HepG2 (cell line): Measurements from ENCODE around the gene GSPT1. TPM values are rescaled to one million over a fixed set of nuclear protein-coding genes. Genes with fewer than 3 reads are reported as not detected.

Experiments
- AHR ChIP-seq: IDR thresholded peaks from 2 replicates; pipeline ENCODE4 v1.6.1; 2018; ENCODE audit warnings: missing genetic modification reagents, missing compliant biosample characterization
- ATF7 ChIP-seq, 2 experiments: fragments of 450-650 bp in 1 of 2; sonication (generic) in 1 of 2; formaldehyde crosslinking in 1 of 2; IDR thresholded peaks; 2 replicates each; pipeline versions ENCODE4 v1.4.0 to v1.6.1; 2016 to 2020; ENCODE audit warnings: antibody characterized with exemption in 1 of 2, mild to moderate bottlenecking in 1 of 2, missing genetic modification reagents in 1 of 2
- IRX3 ChIP-seq: sonication (generic); formaldehyde crosslinking; IDR thresholded peaks from 2 replicates; pipeline ENCODE4 v1.8.1; 2023; ENCODE audit warnings: mild to moderate bottlenecking, low read depth, missing genetic modification reagents, borderline replicate concordance
- ISL2 ChIP-seq: sonication (generic); formaldehyde crosslinking; IDR thresholded peaks from 2 replicates; pipeline ENCODE4 v1.5.0; 2020; ENCODE audit warnings: missing genetic modification reagents
- NAIF1 ChIP-seq: sonication (generic); formaldehyde crosslinking; IDR thresholded peaks from 2 replicates; pipeline ENCODE4 v1.5.0; 2020; ENCODE audit warnings: mild to moderate bottlenecking, missing genetic modification reagents, borderline replicate concordance
- NKX3-1 ChIP-seq: sonication (generic); formaldehyde crosslinking; IDR thresholded peaks from 2 replicates; pipeline ENCODE4 v1.5.0; 2020; ENCODE audit warnings: missing genetic modification reagents
- PAX8 ChIP-seq: sonication (generic); formaldehyde crosslinking; IDR thresholded peaks from 2 replicates; pipeline ENCODE4 v1.8.0; 2022; ENCODE audit warnings: mild to moderate bottlenecking, missing genetic modification reagents, borderline replicate concordance
- PLRG1 ChIP-seq: fragments of 450-650 bp; conservative IDR thresholded peaks from 2 replicates; pipeline ENCODE4 v1.6.1; 2016
- PPARG ChIP-seq: conservative IDR thresholded peaks from 2 replicates; pipeline ENCODE4 v1.6.1; 2016; ENCODE audit warnings: missing biosample characterization, missing genetic modification reagents
- REPIN1 ChIP-seq: sonication (generic); formaldehyde crosslinking; IDR thresholded peaks from 2 replicates; pipeline ENCODE4 v1.8.0; 2022; ENCODE audit warnings: missing genetic modification reagents, low read depth, mild to moderate bottlenecking, borderline replicate concordance
- RFXAP ChIP-seq: sonication (generic); formaldehyde crosslinking; IDR thresholded peaks from 2 replicates; pipeline ENCODE4 v1.4.0; 2020; ENCODE audit warnings: missing genetic modification reagents, borderline replicate concordance
- TARDBP ChIP-seq: sonication (generic); formaldehyde crosslinking; IDR thresholded peaks from 2 replicates; pipeline ENCODE4 v1.8.0; 2022; ENCODE audit warnings: mild to moderate bottlenecking, missing genetic modification reagents
- TOPORS ChIP-seq: sonication (generic); formaldehyde crosslinking; IDR thresholded peaks from 2 replicates; pipeline ENCODE4 v1.8.0; 2023; ENCODE audit warnings: mild to moderate bottlenecking, missing genetic modification reagents
- TP53 ChIP-seq: sonication (generic); formaldehyde crosslinking; conservative IDR thresholded peaks from 2 replicates; pipeline ENCODE4 v1.4.0; 2020; ENCODE audit warnings: missing genetic modification reagents
- ZFP37 ChIP-seq: sonication (generic); formaldehyde crosslinking; IDR thresholded peaks from 2 replicates; pipeline ENCODE4 v1.4.0; 2020; ENCODE audit warnings: missing genetic modification reagents, borderline replicate concordance
- ZNF253 ChIP-seq: sonication (generic); formaldehyde crosslinking; IDR thresholded peaks from 2 replicates; pipeline ENCODE4 v1.8.0; 2022; ENCODE audit warnings: mild to moderate bottlenecking, missing genetic modification reagents, borderline replicate concordance
- ZNF326 ChIP-seq: sonication (generic); formaldehyde crosslinking; IDR thresholded peaks from 2 replicates; pipeline ENCODE4 v1.4.0; 2020; ENCODE audit warnings: missing genetic modification reagents, borderline replicate concordance
- ZNF564 ChIP-seq: sonication (generic); formaldehyde crosslinking; IDR thresholded peaks from 2 replicates; pipeline ENCODE4 v1.8.1; 2023; ENCODE audit warnings: mild to moderate bottlenecking, missing genetic modification reagents
- ZNF724P ChIP-seq: sonication (generic); formaldehyde crosslinking; IDR thresholded peaks from 2 replicates; pipeline ENCODE4 v1.8.0; 2022; ENCODE audit warnings: missing genetic modification reagents, borderline replicate concordance
- ZNF747 ChIP-seq: sonication (generic); formaldehyde crosslinking; IDR thresholded peaks from 2 replicates; pipeline ENCODE4 v1.8.1; 2023; ENCODE audit warnings: missing genetic modification reagents, mild to moderate bottlenecking, borderline replicate concordance
- ZNF749 ChIP-seq: sonication (generic); formaldehyde crosslinking; IDR thresholded peaks from 2 replicates; pipeline ENCODE4 v1.8.0; 2022; ENCODE audit warnings: mild to moderate bottlenecking, missing genetic modification reagents, moderate library complexity, borderline replicate concordance
- ZNF777 ChIP-seq: sonication (generic); formaldehyde crosslinking; IDR thresholded peaks from 2 replicates; pipeline ENCODE4 v1.4.0; 2020; ENCODE audit warnings: missing genetic modification reagents
- polyA plus RNA-seq, 8 experiments: library from polyadenylated mRNA; depleted of rRNA in 3 of 8; stranded (reverse) in 7 of 8; unstranded in 1 of 8; fragments of >200 nt; fragmentation: Illumina TruSeq in 4 of 8; extraction: Trizol in 4 of 8; gene quantifications; 2 replicates each; pipeline versions ENCODE4 v1.2.1 to v1.2.3, GENCODE V29; 2011 to 2016; ENCODE audit warnings: low read depth in 4 of 8, missing spikeins in 1 of 8, mixed read lengths in 1 of 8; ENCODE audit not compliant: insufficient read depth in 1 of 8
- total RNA-seq, 5 experiments: library from RNA; depleted of rRNA; stranded (reverse); fragments of >200 nt; fragmentation: Illumina TruSeq; extraction: Trizol; gene quantifications; 2 replicates each; pipeline ENCODE4 v1.2.3, GENCODE V29; 2016; ENCODE audit warnings: low read depth in 1 of 5
- TF ChIP-seq, protein P1 (sequence below): sonication (generic); formaldehyde crosslinking; IDR thresholded peaks from 2 replicates; pipeline ENCODE4 v1.8.1; 2023; ENCODE audit warnings: mild to moderate bottlenecking, missing genetic modification reagents, borderline replicate concordance
- TF ChIP-seq, protein P2 (sequence below): sonication (generic); formaldehyde crosslinking; IDR thresholded peaks from 2 replicates; pipeline ENCODE4 v1.4.0; 2020; ENCODE audit warnings: missing genetic modification reagents
- TF ChIP-seq, protein P3 (sequence below): IDR thresholded peaks from 2 replicates; pipeline ENCODE4 v1.6.1; 2012; ENCODE audit warnings: inconsistent platforms
- TF ChIP-seq, protein P4 (sequence below): sonication (generic); formaldehyde crosslinking; IDR thresholded peaks from 2 replicates; pipeline ENCODE4 v1.5.0; 2020; ENCODE audit warnings: missing genetic modification reagents
- TF ChIP-seq, protein P5 (sequence below): sonication (generic); formaldehyde crosslinking; IDR thresholded peaks from 2 replicates; pipeline ENCODE4 v1.8.0; 2022; ENCODE audit warnings: low read depth, missing genetic modification reagents
- TF ChIP-seq, protein P6 (sequence below): IDR thresholded peaks from 2 replicates; pipeline ENCODE4 v1.6.1; 2016; ENCODE audit warnings: low read depth, borderline replicate concordance

Gene GSPT1
- total and polyA plus RNA-seq, 2 of the 13 experiments (the other 11 are each of a cell fraction or from before 2014, with no cell fraction given) = 120 to 316 TPM

DNA sequence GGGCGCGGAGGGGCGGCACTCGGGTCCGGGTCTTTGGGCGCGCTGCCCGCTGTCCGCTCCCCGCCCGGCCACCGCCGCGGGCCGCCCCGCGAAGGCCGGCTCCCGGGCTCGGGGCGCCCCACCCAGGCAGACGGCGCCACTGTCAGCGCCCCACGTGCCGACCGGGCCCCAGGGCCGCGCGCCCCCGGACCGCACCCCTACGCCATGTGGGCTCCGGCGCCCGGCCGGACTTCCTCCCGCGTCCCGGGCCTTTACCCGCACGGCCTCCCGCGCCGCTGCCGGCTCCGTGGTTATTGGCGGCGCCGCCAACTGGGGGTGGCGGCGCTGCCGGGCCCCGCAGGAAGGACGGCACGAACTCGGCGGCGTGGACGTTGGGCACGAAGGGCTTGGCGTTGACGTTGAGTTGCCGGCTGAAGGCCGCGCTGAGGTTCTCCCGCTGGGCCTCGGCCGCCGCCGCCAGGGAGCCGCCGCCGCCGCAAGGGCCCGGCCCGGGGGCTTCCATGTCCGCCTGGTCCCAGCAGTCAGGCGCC is 577 bp downstream of the GSPT1 start (continued):
- TF ChIP-seq, protein P1, sequence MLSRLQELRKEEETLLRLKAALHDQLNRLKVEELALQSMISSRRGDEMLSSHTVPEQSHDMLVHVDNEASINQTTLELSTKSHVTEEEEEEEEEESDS (CRISPR knock-in tag) = no peak
- no peak for TF ChIP-seq NKX3-1
- TF ChIP-seq ZNF564 (CRISPR knock-in tag) = 0 out of 2 replicates have a peak, but pooled peaks have one; percentile 44
- no peak for TF ChIP-seq ISL2 (CRISPR knock-in tag)
- TF ChIP-seq ZNF749 (CRISPR knock-in tag) = no peak
- TF ChIP-seq, protein P2, sequence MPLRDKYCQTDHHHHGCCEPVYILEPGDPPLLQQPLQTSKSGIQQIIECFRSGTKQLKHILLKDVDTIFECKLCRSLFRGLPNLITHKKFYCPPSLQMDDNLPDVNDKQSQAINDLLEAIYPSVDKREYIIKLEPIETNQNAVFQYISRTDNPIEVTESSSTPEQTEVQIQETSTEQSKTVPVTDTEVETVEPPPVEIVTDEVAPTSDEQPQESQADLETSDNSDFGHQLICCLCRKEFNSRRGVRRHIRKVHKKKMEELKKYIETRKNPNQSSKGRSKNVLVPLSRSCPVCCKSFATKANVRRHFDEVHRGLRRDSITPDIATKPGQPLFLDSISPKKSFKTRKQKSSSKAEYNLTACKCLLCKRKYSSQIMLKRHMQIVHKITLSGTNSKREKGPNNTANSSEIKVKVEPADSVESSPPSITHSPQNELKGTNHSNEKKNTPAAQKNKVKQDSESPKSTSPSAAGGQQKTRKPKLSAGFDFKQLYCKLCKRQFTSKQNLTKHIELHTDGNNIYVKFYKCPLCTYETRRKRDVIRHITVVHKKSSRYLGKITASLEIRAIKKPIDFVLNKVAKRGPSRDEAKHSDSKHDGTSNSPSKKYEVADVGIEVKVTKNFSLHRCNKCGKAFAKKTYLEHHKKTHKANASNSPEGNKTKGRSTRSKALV = no peak
- TF ChIP-seq PAX8 (CRISPR knock-in tag) = 0 out of 2 replicates have a peak, but pooled peaks have one; percentile 14
- no peak for TF ChIP-seq REPIN1 (CRISPR knock-in tag)
- no peak for TF ChIP-seq ZFP37 (CRISPR knock-in tag)
- TF ChIP-seq, protein P3, sequence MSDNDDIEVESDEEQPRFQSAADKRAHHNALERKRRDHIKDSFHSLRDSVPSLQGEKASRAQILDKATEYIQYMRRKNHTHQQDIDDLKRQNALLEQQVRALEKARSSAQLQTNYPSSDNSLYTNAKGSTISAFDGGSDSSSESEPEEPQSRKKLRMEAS = peak; percentile 59
- TF ChIP-seq TP53 (CRISPR knock-in tag) = no peak
- TF ChIP-seq ATF7 (IDR thresholded peaks at IDR 0.05) = no peak
- TF ChIP-seq ATF7 (CRISPR knock-in tag; IDR thresholded peaks at IDR 0.05) = no peak
- no peak for TF ChIP-seq ZNF777
- no peak for TF ChIP-seq AHR (CRISPR knock-in tag)
- TF ChIP-seq RFXAP = no peak
- no peak for TF ChIP-seq ZNF253 (CRISPR knock-in tag)
- TF ChIP-seq, protein P4, sequence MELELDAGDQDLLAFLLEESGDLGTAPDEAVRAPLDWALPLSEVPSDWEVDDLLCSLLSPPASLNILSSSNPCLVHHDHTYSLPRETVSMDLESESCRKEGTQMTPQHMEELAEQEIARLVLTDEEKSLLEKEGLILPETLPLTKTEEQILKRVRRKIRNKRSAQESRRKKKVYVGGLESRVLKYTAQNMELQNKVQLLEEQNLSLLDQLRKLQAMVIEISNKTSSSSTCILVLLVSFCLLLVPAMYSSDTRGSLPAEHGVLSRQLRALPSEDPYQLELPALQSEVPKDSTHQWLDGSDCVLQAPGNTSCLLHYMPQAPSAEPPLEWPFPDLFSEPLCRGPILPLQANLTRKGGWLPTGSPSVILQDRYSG (CRISPR knock-in tag) = no peak
- no peak for TF ChIP-seq IRX3 (CRISPR knock-in tag)
- no peak for TF ChIP-seq PLRG1
- TF ChIP-seq ZNF747 = no peak
- no peak for TF ChIP-seq NAIF1 (CRISPR knock-in tag)
- no peak for TF ChIP-seq ZNF326 (CRISPR knock-in tag)
- no peak for TF ChIP-seq TARDBP (CRISPR knock-in tag)
- TF ChIP-seq, protein P5, sequence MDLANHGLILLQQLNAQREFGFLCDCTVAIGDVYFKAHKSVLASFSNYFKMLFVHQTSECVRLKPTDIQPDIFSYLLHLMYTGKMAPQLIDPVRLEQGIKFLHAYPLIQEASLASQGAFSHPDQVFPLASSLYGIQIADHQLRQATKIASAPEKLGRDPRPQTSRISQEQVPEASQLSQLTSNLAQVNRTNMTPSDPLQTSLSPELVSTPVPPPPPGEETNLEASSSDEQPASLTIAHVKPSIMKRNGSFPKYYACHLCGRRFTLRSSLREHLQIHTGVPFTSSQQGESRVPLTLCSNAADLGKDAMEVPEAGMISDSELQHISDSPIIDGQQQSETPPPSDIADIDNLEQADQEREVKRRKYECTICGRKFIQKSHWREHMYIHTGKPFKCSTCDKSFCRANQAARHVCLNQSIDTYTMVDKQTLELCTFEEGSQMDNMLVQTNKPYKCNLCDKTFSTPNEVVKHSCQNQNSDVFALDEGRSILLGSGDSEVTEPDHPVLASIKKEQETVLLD (CRISPR knock-in tag) = no peak
- TF ChIP-seq, protein P6, sequence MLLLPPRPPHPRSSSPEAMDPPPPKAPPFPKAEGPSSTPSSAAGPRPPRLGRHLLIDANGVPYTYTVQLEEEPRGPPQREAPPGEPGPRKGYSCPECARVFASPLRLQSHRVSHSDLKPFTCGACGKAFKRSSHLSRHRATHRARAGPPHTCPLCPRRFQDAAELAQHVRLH (CRISPR knock-in tag) = no peak
- no peak for TF ChIP-seq TOPORS (CRISPR knock-in tag)
- no peak for TF ChIP-seq ZNF724P (CRISPR knock-in tag)
- no peak for TF ChIP-seq PPARG (CRISPR knock-in tag)
